ENCODE measurements around the gene TFB1M.
"Not testable (repeated sequence)": the region's sequence is repeated elsewhere in the genome, so short reads cannot be mapped to it uniquely, and the experiment has no call there.

Gene TFB1M

GRCh38 chr6:155314092-155314772 lies at the start of gene TFB1M:
Gene TFB1M (minus strand): TSS chr6:155314484. CDS start chr6:155314428, 56 bp downstream.
- TF ChIP-seq PPARA (CRISPR knock-in tag; IDR thresholded peaks at IDR 0.05; ENCODE audit: borderline replicate concordance) (no peak), GLIS3 (CRISPR knock-in tag; IDR thresholded peaks at IDR 0.05) (0 out of 2 replicates have a peak, but pooled peaks have one; percentile 4)
- peak; percentile 97 for ATAC-seq

- not testable (repeated sequence) for ATAC-seq
Observed at GRCh38 chr6:155364021-155364420, 49.7 kb upstream of the TFB1M start.

- ATAC-seq: not testable (repeated sequence)
Observed at GRCh38 chr6:155362968-155363632, 48.8 kb upstream of the TFB1M start.

GRCh38 chr6:155354167-155354566 lies 39.9 kb upstream of the TFB1M start:
- no peak for ATAC-seq
- no peak for TF ChIP-seq CSDC2 (CRISPR knock-in tag; IDR thresholded peaks at IDR 0.05)
- no peak for TF ChIP-seq SNAI2 (CRISPR knock-in tag; IDR thresholded peaks at IDR 0.05)
- no peak for TF ChIP-seq PATZ1 (CRISPR knock-in tag; IDR thresholded peaks at IDR 0.05; ENCODE audit: borderline replicate concordance)
- TF ChIP-seq ESRRG (CRISPR knock-in tag; IDR thresholded peaks at IDR 0.05): no peak
- no peak for TF ChIP-seq ZFP3 (CRISPR knock-in tag; IDR thresholded peaks at IDR 0.05)
- TF ChIP-seq ISL1 (CRISPR knock-in tag; IDR thresholded peaks at IDR 0.05): no peak
- TF ChIP-seq TOX (CRISPR knock-in tag; IDR thresholded peaks at IDR 0.05; ENCODE audit: borderline replicate concordance): no peak
- no peak for TF ChIP-seq ZNF565 (CRISPR knock-in tag; conservative IDR thresholded peaks at IDR 0.05; ENCODE audit: low read depth)
- TF ChIP-seq OSR1 (CRISPR knock-in tag; IDR thresholded peaks at IDR 0.05): no peak
- TF ChIP-seq ZNF8 (CRISPR knock-in tag; IDR thresholded peaks at IDR 0.05): no peak
- no peak for TF ChIP-seq TCF4 (CRISPR knock-in tag; IDR thresholded peaks at IDR 0.05; ENCODE audit: borderline replicate concordance)
- TF ChIP-seq CSRNP3 (CRISPR knock-in tag; IDR thresholded peaks at IDR 0.05): no peak
- TF ChIP-seq POU6F1 (CRISPR knock-in tag; IDR thresholded peaks at IDR 0.05; ENCODE audit: borderline replicate concordance, low read depth): no peak
- TF ChIP-seq ZNF70 (CRISPR knock-in tag; IDR thresholded peaks at IDR 0.05): no peak
- no peak for TF ChIP-seq TSHZ2 (CRISPR knock-in tag; IDR thresholded peaks at IDR 0.05)
- TF ChIP-seq ZFP30 (CRISPR knock-in tag; IDR thresholded peaks at IDR 0.05): no peak
- no peak for TF ChIP-seq ARNTL (CRISPR knock-in tag; IDR thresholded peaks at IDR 0.05; ENCODE audit: borderline replicate concordance, low read depth)
- no peak for TF ChIP-seq BACH2 (CRISPR knock-in tag; IDR thresholded peaks at IDR 0.05; ENCODE audit: borderline replicate concordance)
- TF ChIP-seq GLIS3 (CRISPR knock-in tag; IDR thresholded peaks at IDR 0.05): no peak
